CD14-positive monocyte (primary cell): Measurements from ENCODE around the gene PSD4. TPM values are rescaled to one million over a fixed set of nuclear protein-coding genes. Genes with fewer than 3 reads are reported as not detected.

Source experiments
- DNase-seq, 3 donors: peaks; one replicate each; pipeline ENCODE4 v3.0.0-alpha.2; 2011 to 2022
- H2AFZ ChIP-seq: 2 replicates; pipeline ENCODE4 v1.6.0; 2012; ENCODE audit warnings: mild to moderate bottlenecking, low read depth, low read length, inconsistent platforms; ENCODE audit not compliant: insufficient read depth, poor library complexity, severe bottlenecking
- H3K27ac ChIP-seq, 2 donors: 1 replicate in 1 of 2; 2 replicates in 1 of 2; pipeline ENCODE4 v1.5.1; 2012 to 2013; ENCODE audit warnings: low read length in 2 of 2, control low read depth in 1 of 2, inconsistent platforms in 1 of 2, low read depth in 1 of 2, mild to moderate bottlenecking in 1 of 2
- H3K27me3 ChIP-seq, 2 donors: one replicate each; pipeline versions ENCODE4 v1.6.0 to v1.6.1; 2011 to 2013; ENCODE audit warnings: low read length in 2 of 2; ENCODE audit not compliant: control insufficient read depth in 2 of 2, insufficient read depth in 2 of 2
- H3K36me3 ChIP-seq, 2 donors: replicated peaks in 1 of 2; 1 replicate in 1 of 2; 2 replicates in 1 of 2; pipeline versions ENCODE4 v1.5.1 to v1.6.1; 2012 to 2013; ENCODE audit warnings: low read length in 2 of 2, control low read depth in 1 of 2, inconsistent platforms in 1 of 2, mild to moderate bottlenecking in 1 of 2; ENCODE audit not compliant: insufficient read depth in 2 of 2, control insufficient read depth in 1 of 2
- H3K4me1 ChIP-seq, 2 donors: 1 replicate in 1 of 2; 2 replicates in 1 of 2; pipeline versions ENCODE4 v1.5.1 to v1.6.1; 2012 to 2013; ENCODE audit warnings: low read length in 2 of 2, control low read depth in 1 of 2, inconsistent platforms in 1 of 2, mild to moderate bottlenecking in 1 of 2, moderate library complexity in 1 of 2; ENCODE audit not compliant: insufficient read depth in 2 of 2, control insufficient read depth in 1 of 2
- H3K4me2 ChIP-seq: replicated peaks from 2 replicates; pipeline ENCODE3; 2012; ENCODE audit warnings: low read length, moderate library complexity, mild to moderate bottlenecking; ENCODE audit not compliant: poor library complexity, severe bottlenecking; ENCODE audit errors: extremely low read depth
- H3K4me3 ChIP-seq, 3 experiments: fragments of 200-600 bp in 1 of 3; sonication (generic) in 1 of 3; replicated peaks in 1 of 3; 1 replicate in 2 of 3; 2 replicates in 1 of 3; pipeline ENCODE4 v1.5.1; 2011 to 2013; ENCODE audit warnings: low read length in 3 of 3, mild to moderate bottlenecking in 3 of 3, control low read depth in 2 of 3, low read depth in 2 of 3, inconsistent platforms in 1 of 3, moderate library complexity in 1 of 3
- H3K79me2 ChIP-seq: 2 replicates; pipeline ENCODE4 v1.6.0; 2012; ENCODE audit warnings: mild to moderate bottlenecking, control low read depth, inconsistent platforms, low read length, moderate library complexity; ENCODE audit not compliant: insufficient read depth
- H3K9ac ChIP-seq: 2 replicates; pipeline ENCODE4 v1.6.0; 2017; ENCODE audit warnings: low read length, mild to moderate bottlenecking; ENCODE audit not compliant: insufficient read depth, poor library complexity, severe bottlenecking
- H3K9me3 ChIP-seq, 2 donors: replicated peaks in 1 of 2; 1 replicate in 1 of 2; 2 replicates in 1 of 2; pipeline versions ENCODE4 v1.5.1 to v1.6.1; 2012 to 2013; ENCODE audit warnings: low read length in 2 of 2, control low read depth in 1 of 2; ENCODE audit not compliant: control insufficient read depth in 1 of 2, insufficient read depth in 1 of 2
- H4K20me1 ChIP-seq: 2 replicates; pipeline ENCODE4 v1.6.0; 2012; ENCODE audit warnings: mild to moderate bottlenecking, low read length, control low read depth, moderate library complexity; ENCODE audit not compliant: insufficient read depth
- H3K27ac Mint-ChIP-seq, 7 donors: one replicate each; pipeline ENCODE4 v1.8.0; 2020; ENCODE audit warnings: mild to moderate bottlenecking in 7 of 7, mixed read lengths in 7 of 7, moderate library complexity in 6 of 7, inconsistent platforms in 2 of 7
- H3K27me3 Mint-ChIP-seq, 3 donors: one replicate each; pipeline ENCODE4 v1.8.0; 2021 to 2022; ENCODE audit warnings: low read depth in 3 of 3, mild to moderate bottlenecking in 3 of 3, mixed read lengths in 3 of 3, moderate library complexity in 3 of 3, inconsistent platforms in 1 of 3
- H3K36me3 Mint-ChIP-seq, 2 donors: one replicate each; pipeline ENCODE4 v1.8.0; 2020; ENCODE audit warnings: mixed read lengths in 2 of 2, inconsistent platforms in 1 of 2, mild to moderate bottlenecking in 1 of 2
- H3K4me1 Mint-ChIP-seq: one replicate; pipeline ENCODE4 v1.8.0; 2020; ENCODE audit warnings: mild to moderate bottlenecking, mixed read lengths
- H3K4me3 Mint-ChIP-seq, 2 donors: one replicate each; pipeline ENCODE4 v1.8.0; 2020; ENCODE audit warnings: mild to moderate bottlenecking in 2 of 2, mixed read lengths in 2 of 2, moderate library complexity in 1 of 2
- H3K9me3 Mint-ChIP-seq, 7 donors: one replicate each; pipeline ENCODE4 v1.8.0; 2020 to 2022; ENCODE audit warnings: mixed read lengths in 7 of 7, mild to moderate bottlenecking in 6 of 7, moderate library complexity in 6 of 7, inconsistent platforms in 2 of 7
- CTCF ChIP-seq: fragments of 200-600 bp; IDR thresholded peaks from one replicate; pipeline ENCODE4 v1.8.0; 2022; ENCODE audit warnings: antibody characterized with exemption, mild to moderate bottlenecking
- WGBS: methylation state at CpG from one replicate; pipeline ENCODE4 v1.1.5; 2013; ENCODE audit warnings: missing lambda C conversion rate; ENCODE audit not compliant: insufficient coverage; 5-methylcytosine and 5-hydroxymethylcytosine counted together
- intact Hi-C, 2 donors: fragments of 100-400 bp; cut with micrococcal nuclease; formaldehyde crosslinking; loops; one replicate each; pipeline versions ENCODE4 v1.15.0 to v1.15.1; 2023
- polyA plus RNA-seq, 3 donors: library from polyadenylated mRNA; depleted of rRNA in 1 of 3; unstranded in 2 of 3; stranded (reverse) in 1 of 3; fragments of 300-500 nt in 2 of 3; fragments of >200 nt in 1 of 3; fragmentation: Illumina TruSeq in 2 of 3; gene quantifications; 1 replicate in 2 of 3; 2 replicates in 1 of 3; pipeline ENCODE4 v1.2.3, GENCODE V29; 2012 to 2021

PSD4 gene
- polyA plus RNA-seq, 3 donors, result 11.0 to 47.0 (median 18.2) TPM

- Histone ChIP-seq H3K4me3 (peak overlapping the region in 1 of 3 experiments; percentile 10), H2AFZ (no peak overlapping the region), H4K20me1 (no peaks in the 10 kb centered on the region), H3K9ac (no peak overlapping the region), H3K9me3 (peaks cover 0 to 3% of the 10 kb centered on the region in 2 donors), H3K4me1 (peaks cover 29 to 30% of the 10 kb centered on the region in 2 donors), H3K27ac (peak overlapping the region in 1 of 2 donors; percentile 10), H3K36me3 (no peaks in the 10 kb centered on the region), H3K79me2 (no peaks in the 10 kb centered on the region), H3K4me2 (peak overlapping the region; percentile 13), H3K27me3 (no peaks in the 10 kb centered on the region)
- Mint-ChIP-seq H3K27me3 (peaks cover 0 to 4% (median 2%) of the 10 kb centered on the region in 3 donors), H3K4me1 (peaks cover 61% of the 10 kb centered on the region), H3K27ac (peak overlapping the region in 3 of 7 donors; percentile 76 to 90 (median 87)), H3K9me3 (peaks cover 0 to 7% (median 2%) of the 10 kb centered on the region in 7 donors), H3K36me3 (peaks cover 7 to 12% of the 10 kb centered on the region in 2 donors), H3K4me3 (peak overlapping the region in 1 of 2 donors; percentile 77)
- DNase-seq, result no peak
- TF ChIP-seq CTCF, result no peak
- intact Hi-C loops, result no loop called here
- WGBS, result 84% methylated on average over 29 of the region's 38 CpGs
Observed at GRCh38 chr2:113236367-113237159, 62.8 kb downstream of the PSD4 start.

GRCh38 chr2:113237604-113238160 is 63.9 kb downstream of the PSD4 start:
- no peak overlapping the region for H3K4me3 ChIP-seq
- Mint-ChIP-seq H3K27ac (peak overlapping the region in 2 of 7 donors; percentile 18 to 19), H3K27me3 (peaks cover 0 to 4% (median 2%) of the 10 kb centered on the region in 3 donors), H3K9me3 (peaks cover 0 to 7% (median 2%) of the 10 kb centered on the region in 7 donors), H3K4me3 (no peak overlapping the region), H3K4me1 (peaks cover 56% of the 10 kb centered on the region), H3K36me3 (peaks cover 4 to 15% of the 10 kb centered on the region in 2 donors)
- no peak for DNase-seq
- H4K20me1 ChIP-seq, result no peaks in the 10 kb centered on the region
- peaks cover 0 to 3% of the 10 kb centered on the region in 2 donors for H3K9me3 ChIP-seq
- intact Hi-C loops, result no loop called here
- TF ChIP-seq CTCF, result no peak
- H3K36me3 ChIP-seq, result no peaks in the 10 kb centered on the region
- H2AFZ ChIP-seq, result no peak overlapping the region
- H3K4me1 ChIP-seq, result peaks cover 21 to 23% of the 10 kb centered on the region in 2 donors
- H3K79me2 ChIP-seq, result no peaks in the 10 kb centered on the region
- WGBS, result 94% methylated on average over 6 of the region's 9 CpGs
- no peak overlapping the region for H3K27ac ChIP-seq
- no peaks in the 10 kb centered on the region for H3K27me3 ChIP-seq
- H3K9ac ChIP-seq, result no peak overlapping the region
- no peak overlapping the region for H3K4me2 ChIP-seq
